Measurements from ENCODE around the gene PLD3. TPM values are rescaled to one million over a fixed set of nuclear protein-coding genes. Genes with fewer than 3 reads are reported as not detected.
"Not testable (repeated sequence)": the region's sequence is repeated elsewhere in the genome, so short reads cannot be mapped to it uniquely, and the experiment has no call there.

The PLD3 gene
- total RNA-seq, 1 experiment from 2014 or later = 328 TPM

- DNase-seq (ENCODE audit: low spot score) = no peak
These were observed 41.0 kb downstream of the PLD3 start for GRCh38 chr19:40389404-40390083.

DNA sequence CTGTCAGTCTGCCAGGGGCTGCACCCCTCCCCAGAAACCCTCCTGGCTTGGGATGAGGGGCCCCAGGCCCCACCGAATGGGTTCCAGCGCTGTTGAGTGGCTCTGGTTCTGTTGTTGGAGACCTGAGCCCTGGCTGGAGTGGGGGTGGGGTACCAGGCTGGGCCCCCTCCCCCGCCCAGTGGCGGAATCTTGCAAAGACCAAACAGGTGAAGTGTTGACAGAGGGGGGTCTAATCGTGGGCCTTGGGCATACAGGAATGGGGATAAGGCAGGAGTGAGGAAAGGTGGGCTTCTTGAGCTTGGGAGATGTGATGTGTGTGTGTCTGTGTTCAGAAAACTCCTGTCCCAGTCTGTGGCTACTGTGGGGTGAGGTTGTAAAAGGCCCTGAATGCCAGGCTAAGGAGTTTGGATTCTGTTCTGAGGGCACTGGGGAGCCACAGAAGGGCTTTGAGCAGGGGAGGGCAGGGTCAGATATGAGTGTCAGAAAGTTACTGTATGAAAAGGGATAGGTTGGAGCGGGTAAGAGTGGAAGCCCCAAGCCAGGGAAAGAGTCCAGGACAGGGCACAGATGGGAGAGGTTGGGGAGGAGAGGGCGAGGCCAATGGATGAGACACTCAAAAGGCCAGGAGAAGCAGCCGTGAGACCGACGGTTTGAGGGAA is 41.7 kb downstream of the PLD3 start, which contains the start of gene HIPK4:
HIPK4 (minus strand) TSS at position 98 of the 659 bp plus-strand sequence. CDS start 279 bp downstream, outside the sequence.
- no peak for DNase-seq (ENCODE audit: low spot score)

GRCh38 chr19:40392123-40392522 is 43.6 kb downstream of the PLD3 start:
- no peak for DNase-seq (ENCODE audit: low spot score)

DNA sequence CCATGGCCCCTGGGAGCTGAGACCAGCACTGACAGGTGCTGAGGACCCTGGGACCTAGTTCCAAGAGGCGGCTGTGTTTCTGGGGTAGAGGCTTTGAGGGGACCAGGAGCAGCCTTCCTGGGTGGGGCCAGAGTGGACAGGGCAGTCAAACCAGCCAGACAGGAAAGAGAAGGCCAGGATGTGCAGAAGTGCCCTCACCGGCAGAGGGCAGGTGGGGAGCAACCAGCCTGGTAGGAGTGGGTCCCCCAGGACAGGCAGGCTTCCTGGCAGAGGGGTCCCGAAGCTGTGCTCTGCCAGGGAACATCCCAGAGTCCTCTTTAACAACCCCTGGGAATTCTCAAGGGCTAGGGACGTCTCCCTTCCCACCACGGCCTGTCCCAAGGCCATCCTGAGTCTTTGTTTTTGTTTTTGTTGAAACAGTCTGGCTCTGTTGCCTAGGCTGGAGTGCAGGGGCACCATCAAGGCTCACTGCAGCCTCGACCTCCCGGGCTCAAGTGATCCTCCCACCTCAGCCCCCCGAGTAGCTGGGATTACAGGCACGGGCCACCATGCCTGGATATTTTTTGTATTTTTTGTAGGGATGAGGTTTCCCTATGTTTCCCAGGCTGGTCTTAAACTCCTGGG is 44.5 kb downstream of the PLD3 start:
- DNase-seq (ENCODE audit: low spot score) = no peak

GRCh38 chr19:40393894-40394815 is 45.7 kb downstream of the PLD3 start:
- no peak for DNase-seq (ENCODE audit: low spot score)

DNA sequence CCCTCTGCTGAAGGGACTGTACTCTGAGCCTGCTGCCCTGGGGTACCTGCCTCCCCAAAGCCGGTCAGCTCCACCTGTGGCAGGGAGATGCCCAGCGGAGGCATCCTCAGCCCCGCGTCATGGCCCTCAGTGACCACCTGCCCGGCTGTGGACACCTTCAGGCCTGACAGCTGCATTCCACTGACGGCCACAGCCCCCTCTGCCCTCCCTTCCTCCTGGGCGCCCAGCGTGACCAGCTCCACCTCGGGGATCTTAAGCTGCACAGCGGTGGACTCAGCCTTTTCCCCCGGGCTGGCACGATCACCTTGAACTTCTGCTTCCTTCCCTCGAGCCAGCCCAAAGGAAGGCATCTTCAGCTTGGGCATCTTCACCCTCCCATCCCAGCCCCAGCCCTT is 46.3 kb downstream of the PLD3 start:
- no peak for DNase-seq (ENCODE audit: low spot score)

GRCh38 chr19:40395956-40396355 is 47.5 kb downstream of the PLD3 start:
- no peak for DNase-seq (ENCODE audit: low spot score)

GRCh38 chr19:40396886-40397567 is 48.5 kb downstream of the PLD3 start:
- DNase-seq (ENCODE audit: low spot score) = no peak

DNA sequence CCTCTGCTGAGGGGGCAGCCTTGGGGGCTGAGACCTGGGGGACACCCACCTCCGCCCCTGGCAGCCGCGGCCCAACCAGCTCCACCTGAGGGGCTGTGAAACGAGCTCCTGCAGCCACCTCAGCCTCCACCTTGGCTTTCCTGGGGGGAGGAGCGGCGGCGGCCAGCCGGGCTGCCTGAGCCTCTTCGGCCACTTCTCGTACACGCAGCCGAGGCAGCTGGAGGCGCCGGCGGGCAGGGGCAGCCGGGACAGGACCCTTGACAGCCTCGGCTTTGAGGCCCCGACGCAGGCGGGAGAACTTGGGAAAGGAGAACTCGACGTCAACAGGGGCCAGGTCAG is 49.0 kb downstream of the PLD3 start:
- DNase-seq (ENCODE audit: low spot score) = no peak

DNA sequence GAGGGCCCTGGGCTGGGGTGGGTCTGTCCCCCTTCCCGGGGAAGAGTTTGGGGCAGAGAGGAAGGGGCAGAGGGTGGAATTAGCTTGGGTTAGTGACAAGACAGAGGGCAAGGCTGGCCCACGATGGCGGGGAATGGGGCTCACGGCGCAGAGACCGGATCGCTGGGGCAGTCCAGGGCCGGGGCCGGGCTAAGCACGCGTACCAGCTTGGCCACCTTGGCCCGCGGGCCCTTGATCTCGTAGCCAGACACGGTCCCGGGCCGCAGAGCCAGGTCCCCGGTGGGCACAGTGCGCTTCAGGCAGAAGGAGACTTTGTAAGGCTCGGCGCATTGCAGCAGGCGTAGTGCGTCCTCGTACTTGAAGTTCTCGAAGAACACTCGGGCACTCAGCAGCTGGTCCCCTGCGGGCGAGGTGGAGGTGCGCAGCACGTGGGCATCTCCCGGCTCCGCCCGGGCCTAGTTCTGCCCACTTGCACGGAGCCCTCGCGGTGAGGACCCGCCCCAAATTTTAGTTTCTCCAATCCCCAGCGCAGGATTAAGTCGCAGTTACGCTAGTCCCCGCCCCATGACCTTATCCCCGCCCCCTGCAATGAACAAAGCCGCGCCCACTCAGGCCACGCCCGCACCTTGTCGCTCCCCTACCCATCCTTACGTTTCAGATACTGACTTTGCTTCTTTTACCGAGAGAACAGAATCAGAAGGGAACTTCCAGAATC is 50.1 kb downstream of the PLD3 start:
- no peak for DNase-seq (ENCODE audit: low spot score)

- no peak for DNase-seq (ENCODE audit: low spot score)
These were observed 52.1 kb downstream of the PLD3 start for GRCh38 chr19:40400559-40400958.

GRCh38 chr19:40403262-40403984 is 54.9 kb downstream of the PLD3 start:
- DNase-seq (ENCODE audit: low spot score) = peak; percentile 85

DNA sequence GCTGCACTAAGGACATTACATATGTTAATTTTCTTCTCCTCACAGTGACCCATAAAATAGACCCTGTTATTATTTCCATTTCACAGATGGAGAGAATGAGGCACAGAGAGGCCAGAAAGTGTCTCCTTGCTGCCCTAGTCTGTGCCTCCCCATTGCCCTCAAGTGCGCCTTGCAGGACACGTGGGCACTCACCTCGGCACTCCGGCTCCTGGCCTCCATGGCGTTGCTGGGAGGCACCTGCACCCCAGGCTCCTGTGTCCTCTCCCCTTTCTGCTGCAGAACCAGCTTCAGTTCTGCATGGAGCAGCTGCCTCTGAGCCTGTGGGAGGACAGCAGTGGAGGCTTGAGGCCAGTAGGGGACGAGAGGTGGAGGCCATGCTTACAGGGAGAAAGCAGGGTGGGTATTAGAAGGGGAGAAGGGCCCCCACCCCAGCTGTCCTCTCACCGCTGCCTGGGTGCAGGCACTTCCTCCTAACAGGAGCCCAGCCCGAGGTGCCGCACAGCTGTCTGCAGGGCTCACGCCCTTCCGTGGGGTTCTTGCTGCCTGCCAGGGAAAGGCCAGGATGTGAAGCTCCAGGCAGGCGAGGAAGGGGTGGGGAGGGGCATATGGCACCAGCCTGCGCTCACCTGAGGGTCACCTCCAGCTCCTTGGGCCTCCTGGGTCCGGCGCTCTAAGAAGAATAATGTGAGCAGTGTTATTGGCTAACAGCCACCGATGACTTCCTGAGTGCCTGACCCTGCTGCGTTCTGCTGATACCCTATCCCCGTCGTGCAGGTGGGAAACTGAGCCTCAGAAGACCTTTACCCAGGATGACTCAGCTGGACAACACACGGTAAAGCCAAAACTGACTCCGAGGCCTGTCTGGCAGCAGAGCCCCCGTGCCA is 59.5 kb downstream of the PLD3 start:
- DNase-seq (ENCODE audit: low spot score) = no peak

GRCh38 chr19:40408598-40408925 is 60.1 kb downstream of the PLD3 start:
- DNase-seq (ENCODE audit: low spot score) = not testable (repeated sequence)

DNA sequence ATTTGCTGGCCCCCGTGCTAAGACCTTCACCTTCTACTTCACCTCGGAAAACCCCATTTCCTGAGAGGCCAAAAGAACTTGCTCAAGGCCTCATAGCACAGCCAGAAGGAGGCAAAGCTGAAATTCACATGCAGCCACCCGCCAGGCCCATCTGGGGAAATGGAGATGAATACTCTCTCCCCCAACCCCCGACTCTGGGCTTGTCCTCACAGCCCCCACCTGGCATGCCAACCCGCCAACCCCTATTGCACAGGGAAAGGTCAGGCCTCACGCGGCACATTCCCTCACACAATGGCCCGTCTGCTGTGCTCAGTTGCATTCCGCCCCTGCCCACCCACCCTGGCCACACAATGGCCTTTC is 61.5 kb downstream of the PLD3 start:
- DNase-seq (ENCODE audit: low spot score) = no peak

DNA sequence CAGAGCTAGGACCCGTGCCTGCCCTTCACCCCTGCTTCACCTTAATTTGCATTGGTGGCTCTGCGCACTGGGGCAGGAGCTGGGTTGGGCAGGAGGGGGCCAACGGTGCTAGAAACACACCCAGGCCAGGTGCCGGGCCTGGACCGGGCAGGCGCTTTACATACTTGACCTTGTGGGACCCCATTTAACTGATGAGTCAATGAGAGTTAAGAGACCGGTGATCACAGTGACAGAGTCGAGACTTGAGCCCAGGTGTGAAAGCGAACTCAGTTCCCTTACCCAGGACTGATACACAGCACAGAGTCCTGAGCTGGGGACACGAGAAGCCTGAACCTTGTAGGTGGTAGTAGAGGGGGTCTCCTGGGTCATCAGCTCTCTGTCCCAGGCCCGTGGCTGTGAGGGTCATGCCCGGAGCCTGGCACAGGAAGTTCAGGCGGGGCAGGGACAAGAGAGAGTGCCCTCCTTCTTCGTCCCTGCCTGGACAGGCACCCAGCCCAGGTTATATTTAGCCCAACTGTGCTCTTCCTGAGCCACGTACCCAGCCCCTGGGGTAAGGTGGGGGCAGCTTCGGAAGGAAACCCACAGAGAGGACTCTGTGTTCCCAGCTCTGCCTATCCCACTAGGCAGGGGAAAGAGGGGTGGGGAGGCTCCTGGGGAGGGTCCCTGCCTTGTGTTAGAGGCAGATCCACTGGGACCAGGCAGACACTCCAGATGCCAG is 62.8 kb downstream of the PLD3 start:
- peak; percentile 35 for DNase-seq (ENCODE audit: low spot score)

DNA sequence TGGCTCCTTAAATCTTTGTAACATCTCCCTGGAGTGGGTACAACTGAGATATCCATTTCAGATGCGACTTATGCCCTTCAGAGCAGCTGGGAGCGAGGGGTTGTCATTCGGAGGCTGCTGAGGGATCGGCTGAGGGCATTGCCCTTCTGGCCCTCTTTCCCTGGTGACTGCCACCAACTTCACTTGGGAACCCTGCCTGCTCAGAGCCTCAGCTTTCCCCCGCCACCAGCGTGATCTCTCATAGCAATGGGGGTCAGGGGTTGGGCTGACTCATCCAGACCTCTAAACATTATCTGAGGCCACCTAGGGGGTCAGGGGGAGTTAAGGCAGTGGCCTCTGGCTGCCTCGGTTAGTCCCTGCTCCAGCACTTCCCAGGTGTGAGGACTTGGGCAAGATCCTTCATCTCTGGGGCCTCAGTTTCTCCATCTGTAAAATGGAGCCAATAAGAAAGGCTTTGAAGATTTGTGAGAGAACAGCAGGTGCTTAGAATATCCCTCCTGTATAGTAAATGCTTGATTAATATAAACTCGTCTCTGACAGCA is 63.5 kb downstream of the PLD3 start:
- DNase-seq (ENCODE audit: low spot score) = no peak

- no peak for DNase-seq (ENCODE audit: low spot score)
These were observed 64.4 kb downstream of the PLD3 start for GRCh38 chr19:40412866-40413265.
